ENCODE measurements around the gene IFNA5.

IFNA5 gene

DNA sequence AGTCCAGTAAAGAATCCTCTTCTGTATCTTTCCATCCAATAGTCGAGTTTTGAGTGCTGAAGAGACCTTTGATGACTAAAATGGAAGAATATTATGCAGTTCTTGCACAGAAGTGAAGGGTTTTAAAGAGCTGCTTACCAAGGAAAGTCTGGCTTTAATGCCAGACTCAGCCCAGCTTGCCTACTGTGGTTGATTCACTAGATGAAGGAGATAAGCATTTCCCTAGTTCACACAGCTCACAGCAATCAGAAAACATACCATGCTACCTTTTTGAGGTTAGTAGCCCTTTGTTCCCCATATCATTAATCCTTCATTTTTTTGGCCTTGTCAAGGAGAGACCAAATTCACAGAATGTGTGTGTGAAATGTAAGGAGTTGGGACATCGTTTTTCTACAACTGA is 15.3 kb downstream of the IFNA5 start:
- DNase-seq: no peak

- DNase-seq: no peak
Measured at GRCh38 chr9:21287280-21287679, 17.8 kb downstream of the IFNA5 start.

- no peak for DNase-seq
Measured at GRCh38 chr9:21286659-21287058, 18.5 kb downstream of the IFNA5 start.

- DNase-seq: no peak
Measured at GRCh38 chr9:21286099-21286498, 19.0 kb downstream of the IFNA5 start.

DNA sequence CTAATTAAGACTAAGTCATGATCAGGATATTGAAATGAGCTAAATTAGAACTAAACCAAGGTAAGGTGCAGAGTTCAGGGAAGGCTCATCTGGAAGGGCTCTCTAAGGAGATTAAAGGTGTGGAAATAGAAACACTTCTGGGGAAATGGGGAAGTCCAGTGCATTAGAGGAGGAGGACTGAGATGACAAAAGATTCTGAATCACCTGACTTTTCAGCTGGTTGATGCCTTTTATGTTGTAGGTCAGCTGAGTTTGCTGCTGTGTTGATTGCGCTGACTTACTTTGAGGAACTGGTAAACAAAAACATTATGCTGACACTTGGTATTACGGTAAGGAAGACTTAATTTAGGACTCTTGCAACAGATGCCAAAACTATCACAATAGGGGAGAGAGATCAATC is 23.8 kb downstream of the IFNA5 start:
- no peak for DNase-seq

- no peak for DNase-seq
Measured at GRCh38 chr9:21268347-21268657, 36.8 kb downstream of the IFNA5 start.

GRCh38 chr9:21267485-21268346 is 37.4 kb downstream of the IFNA5 start:
- no peak for DNase-seq

- DNase-seq: no peak
Measured at GRCh38 chr9:21266733-21267484, 38.2 kb downstream of the IFNA5 start.

GRCh38 chr9:21265421-21266189 is 39.5 kb downstream of the IFNA5 start:
- DNase-seq: no peak

GRCh38 chr9:21255538-21256212 is 49.4 kb downstream of the IFNA5 start:
- no peak for DNase-seq

All from CD4-positive, alpha-beta T cell treated with Interferon gamma for 1 hour (primary cell).